Activated CD8-positive, alpha-beta T cell treated with anti-CD3 and anti-CD28 coated beads, Interleukin-2, amount 10 ng/mL, durations not matched to agents 7 days and 5 days (primary cell): ENCODE data around the gene PLXDC1. TPM values are rescaled to one million over a fixed set of nuclear protein-coding genes. Genes with fewer than 3 reads are reported as not detected.

Source experiments
- ATAC-seq: fragments of 150-1000 bp; cut with Tn5 transposase; one replicate; pipeline ENCODE4 v1.10.0; 2021; ENCODE audit warnings: moderate library complexity
- CTCF ChIA-PET: fragments of 350-600 bp; sonication (Branson Sonifier 250); formaldehyde crosslinking; loops from one replicate; lab custom pipeline; 2021; ENCODE audit warnings: antibody characterized with exemption; lab: Charles Lee
- POLR2A ChIA-PET: fragments of 350-600 bp; sonication (Branson Sonifier 250); formaldehyde crosslinking; loops from one replicate; lab custom pipeline; 2021; ENCODE audit warnings: antibody characterized with exemption; lab: Charles Lee
- DNase-seq: peaks from one replicate; pipeline ENCODE4 v3.0.0-alpha.2; 2020
- H3K27ac Mint-ChIP-seq: one replicate; pipeline ENCODE4 v1.8.0; 2021; ENCODE audit warnings: mild to moderate bottlenecking, mixed read lengths
- H3K27me3 Mint-ChIP-seq: one replicate; pipeline ENCODE4 v1.8.0; 2021; ENCODE audit warnings: low read depth, mixed read lengths
- H3K36me3 Mint-ChIP-seq: one replicate; pipeline ENCODE4 v1.8.0; 2021; ENCODE audit warnings: low read depth, mixed read lengths
- H3K4me1 Mint-ChIP-seq: one replicate; pipeline ENCODE4 v1.8.0; 2021; ENCODE audit warnings: low read depth, mixed read lengths
- H3K4me3 Mint-ChIP-seq: one replicate; pipeline ENCODE4 v1.8.0; 2021; ENCODE audit warnings: mild to moderate bottlenecking, mixed read lengths
- H3K9me3 Mint-ChIP-seq: one replicate; pipeline ENCODE4 v1.8.0; 2022; ENCODE audit warnings: mixed read lengths; ENCODE audit not compliant: insufficient read depth
- total RNA-seq, 2 experiments: library from RNA; stranded (reverse); gene quantifications; one replicate each; pipeline ENCODE4 v1.2.3, GENCODE V29; 2021

Gene PLXDC1
- total RNA-seq, 2 experiments from 2014 or later = 3.3 to 3.9 TPM

- ChIA-PET CTCF (no interaction called here), POLR2A (no interaction called here)
- Mint-ChIP-seq H3K27ac (no peak overlapping the region), H3K4me3 (no peak overlapping the region), H3K9me3 (no peaks in the 10 kb centered on the region), H3K36me3 (no peaks in the 10 kb centered on the region), H3K4me1 (peaks cover 3% of the 10 kb centered on the region), H3K27me3 (no peaks in the 10 kb centered on the region)
- DNase-seq (no peak), ATAC-seq (no peak)
Observed at GRCh38 chr17:39107155-39107554, 44.3 kb downstream of the PLXDC1 start.

- POLR2A ChIA-PET = no interaction called here
- ATAC-seq (no peak), DNase-seq (no peak)
- Mint-ChIP-seq H3K4me1 (peaks cover 10% of the 10 kb centered on the region), H3K36me3 (no peaks in the 10 kb centered on the region), H3K27me3 (no peaks in the 10 kb centered on the region), H3K27ac (no peak overlapping the region), H3K4me3 (no peak overlapping the region), H3K9me3 (no peaks in the 10 kb centered on the region)
- CTCF ChIA-PET = no interaction called here
Observed at GRCh38 chr17:39105705-39106104, 45.7 kb downstream of the PLXDC1 start.

GRCh38 chr17:39104657-39105056 is 46.8 kb downstream of the PLXDC1 start:
- POLR2A ChIA-PET = no interaction called here
- Mint-ChIP-seq H3K4me3 (no peak overlapping the region), H3K36me3 (no peaks in the 10 kb centered on the region), H3K27ac (no peak overlapping the region), H3K9me3 (no peaks in the 10 kb centered on the region), H3K4me1 (peaks cover 10% of the 10 kb centered on the region), H3K27me3 (no peaks in the 10 kb centered on the region)
- no peak for DNase-seq
- CTCF ChIA-PET = no interaction called here
- ATAC-seq = no peak

GRCh38 chr17:39104046-39104445 is 47.4 kb downstream of the PLXDC1 start:
- H3K4me3 Mint-ChIP-seq = no peak overlapping the region
- ChIA-PET CTCF (no interaction called here), POLR2A (no interaction called here)
- H3K4me1 Mint-ChIP-seq = peaks cover 10% of the 10 kb centered on the region
- DNase-seq (no peak), ATAC-seq (no peak)
- no peaks in the 10 kb centered on the region for H3K9me3 Mint-ChIP-seq
- H3K27ac Mint-ChIP-seq = no peak overlapping the region
- no peaks in the 10 kb centered on the region for H3K36me3 Mint-ChIP-seq
- H3K27me3 Mint-ChIP-seq = no peaks in the 10 kb centered on the region

GRCh38 chr17:39101091-39101490 is 50.3 kb downstream of the PLXDC1 start:
- H3K27ac Mint-ChIP-seq = peak overlapping the region; percentile 60
- H3K4me3 Mint-ChIP-seq = no peak overlapping the region
- POLR2A ChIA-PET = no interaction called here
- H3K9me3 Mint-ChIP-seq = no peaks in the 10 kb centered on the region
- H3K4me1 Mint-ChIP-seq = peaks cover 33% of the 10 kb centered on the region
- ATAC-seq (no peak), DNase-seq (no peak)
- CTCF ChIA-PET = interaction anchor here (1.5 kb wide), 1 partner anchor 118 kb away, joined by 5 read pairs; no protein-coding TSS in a partner anchor
- no peaks in the 10 kb centered on the region for H3K36me3 Mint-ChIP-seq
- peaks cover 3% of the 10 kb centered on the region for H3K27me3 Mint-ChIP-seq

- H3K36me3 Mint-ChIP-seq = no peaks in the 10 kb centered on the region
- ChIA-PET CTCF (interaction anchor here (1.5 kb wide), 1 partner anchor 118 kb away, joined by 5 read pairs; no protein-coding TSS in a partner anchor), POLR2A (interaction anchor here (0.9 kb wide), 1 partner anchor 8 kb away, joined by 4 read pairs; no protein-coding TSS in a partner anchor)
- DNase-seq (no peak), ATAC-seq (no peak)
- H3K27me3 Mint-ChIP-seq = peaks cover 3% of the 10 kb centered on the region
- no peaks in the 10 kb centered on the region for H3K9me3 Mint-ChIP-seq
- no peak overlapping the region for H3K4me3 Mint-ChIP-seq
- peak overlapping the region; percentile 60 for H3K27ac Mint-ChIP-seq
- peaks cover 38% of the 10 kb centered on the region for H3K4me1 Mint-ChIP-seq
Observed at GRCh38 chr17:39100530-39100929, 50.9 kb downstream of the PLXDC1 start.

- POLR2A ChIA-PET = interaction anchor here (0.9 kb wide), 1 partner anchor 8 kb away, joined by 4 read pairs; no protein-coding TSS in a partner anchor
- ATAC-seq (no peak), DNase-seq (no peak)
- H3K4me1 Mint-ChIP-seq = peaks cover 44% of the 10 kb centered on the region
- peaks cover 3% of the 10 kb centered on the region for H3K27me3 Mint-ChIP-seq
- CTCF ChIA-PET = interaction anchor here (1.5 kb wide), 2 partner anchors 75 to 117 kb away, joined by 3 to 5 read pairs; no protein-coding TSS in a partner anchor
- no peak overlapping the region for H3K27ac Mint-ChIP-seq
- no peaks in the 10 kb centered on the region for H3K36me3 Mint-ChIP-seq
- H3K4me3 Mint-ChIP-seq = no peak overlapping the region
- H3K9me3 Mint-ChIP-seq = no peaks in the 10 kb centered on the region
Observed at GRCh38 chr17:39099663-39100286, 51.7 kb downstream of the PLXDC1 start.

- ATAC-seq (no peak), DNase-seq (no peak)
- ChIA-PET POLR2A (no interaction called here), CTCF (no interaction called here)
- Mint-ChIP-seq H3K9me3 (no peaks in the 10 kb centered on the region), H3K4me1 (peaks cover 56% of the 10 kb centered on the region), H3K27me3 (peaks cover 3% of the 10 kb centered on the region), H3K4me3 (no peak overlapping the region), H3K36me3 (no peaks in the 10 kb centered on the region), H3K27ac (no peak overlapping the region)
Observed at GRCh38 chr17:39098588-39098987, 52.8 kb downstream of the PLXDC1 start.

GRCh38 chr17:39097537-39097936 is 53.9 kb downstream of the PLXDC1 start:
- H3K36me3 Mint-ChIP-seq = no peaks in the 10 kb centered on the region
- ATAC-seq = no peak
- no peaks in the 10 kb centered on the region for H3K9me3 Mint-ChIP-seq
- H3K27me3 Mint-ChIP-seq = peaks cover 3% of the 10 kb centered on the region
- H3K4me3 Mint-ChIP-seq = peak overlapping the region; percentile 67
- H3K27ac Mint-ChIP-seq = peak overlapping the region; percentile 92
- POLR2A ChIA-PET = no interaction called here
- CTCF ChIA-PET = no interaction called here
- no peak for DNase-seq
- peaks cover 63% of the 10 kb centered on the region for H3K4me1 Mint-ChIP-seq

GRCh38 chr17:39097150-39097519 is 54.3 kb downstream of the PLXDC1 start:
- Mint-ChIP-seq H3K9me3 (no peaks in the 10 kb centered on the region), H3K27ac (peak overlapping the region; percentile 92), H3K4me3 (peak overlapping the region; percentile 67), H3K27me3 (peaks cover 3% of the 10 kb centered on the region), H3K4me1 (peaks cover 64% of the 10 kb centered on the region), H3K36me3 (no peaks in the 10 kb centered on the region)
- DNase-seq = no peak
- ChIA-PET CTCF (interaction anchor here (1.0 to 1.2 kb wide), 3 partner anchors 56 to 114 kb away, joined by 3 to 10 read pairs (median 5); partner anchors contain the start of gene PLXDC1), POLR2A (interaction anchor here (1.1 to 1.4 kb wide), 2 partner anchors 57 to 103 kb away, joined by 3 to 6 read pairs; partner anchors contain the start of gene RPL19)
- no peak for ATAC-seq

- peak; percentile 55 for ATAC-seq
- no peaks in the 10 kb centered on the region for H3K36me3 Mint-ChIP-seq
- H3K4me1 Mint-ChIP-seq = peaks cover 65% of the 10 kb centered on the region
- DNase-seq = peak; percentile 81
- H3K4me3 Mint-ChIP-seq = peak overlapping the region; percentile 67
- H3K27ac Mint-ChIP-seq = peak overlapping the region; percentile 92
- POLR2A ChIA-PET = interaction anchor here (0.8 to 1.4 kb wide), 4 partner anchors 56 to 114 kb away, joined by 3 to 6 read pairs (median 3); partner anchors contain the start of gene RPL19
- H3K9me3 Mint-ChIP-seq = no peaks in the 10 kb centered on the region
- CTCF ChIA-PET = interaction anchor here (1.0 to 1.2 kb wide), 3 partner anchors 56 to 114 kb away, joined by 3 to 10 read pairs (median 5); partner anchors contain the start of gene PLXDC1
- peaks cover 3% of the 10 kb centered on the region for H3K27me3 Mint-ChIP-seq
Observed at GRCh38 chr17:39096508-39097149, 54.8 kb downstream of the PLXDC1 start.

GRCh38 chr17:39095309-39095686 is 56.1 kb downstream of the PLXDC1 start:
- no peak for DNase-seq
- peaks cover 70% of the 10 kb centered on the region for H3K4me1 Mint-ChIP-seq
- CTCF ChIA-PET = interaction anchor here (0.6 to 2.0 kb wide), 5 partner anchors 13 to 172 kb away, joined by 3 to 10 read pairs (median 5); no protein-coding TSS in a partner anchor
- peak overlapping the region; percentile 92 for H3K27ac Mint-ChIP-seq
- no peak for ATAC-seq
- H3K9me3 Mint-ChIP-seq = no peaks in the 10 kb centered on the region
- H3K27me3 Mint-ChIP-seq = peaks cover 3% of the 10 kb centered on the region
- peak overlapping the region; percentile 45 for H3K4me3 Mint-ChIP-seq
- H3K36me3 Mint-ChIP-seq = no peaks in the 10 kb centered on the region
- POLR2A ChIA-PET = interaction anchor here (1.7 kb wide), 1 partner anchor 58 kb away, joined by 8 read pairs; no protein-coding TSS in a partner anchor
